GM19463 (cell line): Measurements from ENCODE around the gene NME1.
"Not testable (repeated sequence)": the region's sequence is repeated elsewhere in the genome, so short reads cannot be mapped to it uniquely, and the experiment has no call there.

Source experiments
- ATAC-seq: cut with Tn5 transposase; IDR thresholded peaks from one replicate; pipeline ENCODE4 v1.9.1; 2021; ENCODE audit warnings: mild to moderate bottlenecking, moderate library complexity; ENCODE audit not compliant: unreplicated experiment

NME1 gene

DNA sequence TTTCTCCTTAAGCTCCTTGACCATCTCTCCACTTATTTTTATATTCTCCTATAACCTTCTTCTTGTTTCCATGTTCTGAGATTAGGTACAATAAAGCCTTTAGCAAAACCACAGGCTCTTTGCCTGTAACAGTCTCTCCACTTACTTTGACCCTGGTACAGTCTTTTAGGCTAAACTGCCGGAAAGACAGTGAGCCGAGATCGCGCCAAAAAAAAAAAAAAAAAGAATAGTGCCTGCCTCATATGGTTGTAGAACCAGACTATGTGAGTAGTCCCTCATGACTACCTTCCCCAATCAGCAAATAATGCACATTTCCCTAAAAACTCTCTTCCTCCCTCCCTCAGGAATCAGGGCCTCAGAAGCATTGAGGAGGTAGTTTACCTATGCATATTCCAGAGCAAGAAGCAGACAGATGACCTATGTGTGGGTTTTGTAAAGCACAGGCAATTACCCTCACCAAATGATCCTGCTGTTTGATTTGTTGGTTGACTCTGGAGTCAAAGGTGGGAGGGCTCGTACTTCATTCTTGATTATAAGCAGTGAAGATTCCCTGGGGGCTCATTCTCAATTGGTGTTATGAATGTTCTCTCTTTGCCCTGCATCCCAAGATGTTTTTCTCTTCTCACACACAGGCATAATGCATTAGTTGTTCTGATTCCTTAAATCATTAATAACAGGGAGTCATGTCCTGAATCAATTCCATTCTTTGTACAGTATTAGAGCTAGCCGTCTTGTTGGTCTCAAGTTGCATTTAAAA, 8.9 kb upstream of the NME1 start:
- ATAC-seq = no peak

DNA sequence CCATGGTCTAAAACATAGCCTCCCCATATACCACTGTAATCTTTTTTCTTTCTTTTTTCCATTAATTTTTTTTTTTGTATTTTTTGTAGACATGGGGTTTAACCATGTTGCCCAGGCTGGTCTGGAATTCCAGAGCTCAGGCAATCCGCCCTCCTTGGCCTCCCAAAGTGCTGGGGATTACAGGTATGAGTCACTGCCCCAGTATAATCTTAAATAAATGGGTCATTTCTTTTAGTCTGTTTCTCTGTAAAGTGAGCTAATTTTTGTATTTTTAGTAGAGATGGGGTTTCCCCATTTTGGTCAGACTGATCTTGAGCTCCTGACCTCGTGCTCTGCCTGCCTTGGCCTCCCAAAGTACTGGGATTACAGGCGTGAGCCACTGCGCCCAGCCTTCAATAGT, 5.7 kb upstream of the NME1 start:
- no peak for ATAC-seq

GRCh38 chr17:51149163-51149562, 4.2 kb upstream of the NME1 start:
- no peak for ATAC-seq

- no peak for ATAC-seq
Measured at GRCh38 chr17:51150932-51151331, 2.4 kb upstream of the NME1 start.

DNA sequence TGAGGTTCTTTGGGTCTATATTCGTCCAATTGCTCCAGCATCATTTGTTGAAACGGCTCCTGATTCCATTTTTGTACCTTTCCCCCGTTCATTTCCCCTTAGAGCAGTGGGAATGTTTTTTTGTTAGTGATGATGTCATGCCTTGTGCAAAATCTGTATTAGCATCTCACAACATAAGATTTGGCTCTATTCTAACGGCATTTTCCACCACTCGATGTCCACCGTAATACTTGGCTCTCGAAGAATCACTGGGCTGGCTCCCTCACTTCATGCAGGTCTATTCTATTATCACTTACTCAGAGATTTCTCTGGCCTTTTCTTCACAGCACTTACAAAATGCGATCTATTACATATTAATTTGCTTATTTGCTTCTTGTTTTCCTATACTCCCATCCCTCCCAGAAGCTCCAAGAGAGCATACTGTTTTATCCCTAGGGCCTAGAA, 571 bp upstream of the NME1 start:
- no peak for ATAC-seq

GRCh38 chr17:51154176-51154575, 817 bp downstream of the NME1 start:
- no peak for ATAC-seq

DNA sequence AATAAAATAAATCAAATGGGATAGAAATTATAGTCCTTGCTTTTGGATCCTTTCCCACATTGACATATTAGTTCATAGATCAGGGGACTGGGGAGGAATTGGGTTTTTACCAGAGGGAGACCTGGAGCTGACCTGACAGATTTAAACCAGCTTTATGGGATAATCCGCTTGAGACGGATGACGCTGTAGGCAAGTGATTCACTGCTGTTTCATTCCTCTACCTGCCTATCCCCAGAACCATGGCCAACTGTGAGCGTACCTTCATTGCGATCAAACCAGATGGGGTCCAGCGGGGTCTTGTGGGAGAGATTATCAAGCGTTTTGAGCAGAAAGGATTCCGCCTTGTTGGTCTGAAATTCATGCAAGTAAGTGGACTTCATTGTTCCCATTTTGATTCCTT, 2.1 kb downstream of the NME1 start:
- no peak for ATAC-seq

- no peak for ATAC-seq
Measured at GRCh38 chr17:51159604-51160003, 6.2 kb downstream of the NME1 start.

DNA sequence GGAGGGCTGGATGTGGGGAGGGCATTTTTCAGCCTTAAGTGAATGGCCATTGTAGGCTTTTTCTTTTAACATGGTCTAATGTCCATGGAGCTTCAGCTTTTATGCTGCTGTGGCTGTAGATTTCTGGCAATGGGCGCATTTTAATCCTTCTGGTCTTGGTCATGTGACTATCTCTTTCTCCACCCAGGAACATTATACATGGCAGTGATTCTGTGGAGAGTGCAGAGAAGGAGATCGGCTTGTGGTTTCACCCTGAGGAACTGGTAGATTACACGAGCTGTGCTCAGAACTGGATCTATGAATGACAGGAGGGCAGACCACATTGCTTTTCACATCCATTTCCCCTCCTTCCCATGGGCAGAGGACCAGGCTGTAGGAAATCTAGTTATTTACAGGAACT, 8.2 kb downstream of the NME1 start:
- ATAC-seq = no peak

DNA sequence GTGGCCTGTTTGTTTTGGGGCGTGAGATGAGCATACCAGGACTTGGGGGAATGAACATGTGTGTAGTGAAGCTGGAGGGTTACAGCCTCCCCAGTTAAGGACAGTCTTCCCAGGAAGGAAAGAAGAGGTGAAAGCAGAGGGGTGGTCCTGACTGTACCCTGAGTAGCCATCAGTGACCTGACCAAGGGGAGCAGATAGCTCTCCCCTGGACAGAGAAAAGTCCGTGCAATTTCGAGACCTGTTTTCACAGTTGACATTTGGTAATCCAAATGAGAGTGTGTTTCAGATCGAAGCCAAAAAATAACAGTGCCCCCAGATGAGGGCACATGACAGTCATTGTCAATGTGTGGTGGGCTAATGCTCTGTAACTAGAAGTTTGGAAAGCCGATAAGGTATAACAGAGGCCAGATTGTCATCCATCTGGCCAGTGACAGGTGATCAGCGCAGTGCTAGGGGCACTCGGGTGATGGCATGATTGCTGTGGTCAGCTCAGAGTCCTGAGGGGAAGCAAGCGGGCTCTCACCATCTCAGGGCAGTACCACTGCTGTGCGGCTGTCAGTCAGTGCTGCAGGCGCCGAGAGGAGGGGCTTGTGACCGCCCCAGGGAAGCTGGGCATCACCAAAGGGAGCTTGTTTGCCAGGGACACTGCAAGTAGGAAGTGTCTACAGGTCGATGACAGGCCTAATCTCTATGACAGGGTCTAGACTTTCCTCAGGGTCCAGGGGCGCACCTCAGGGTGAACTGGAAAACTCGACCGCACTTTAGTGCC, 11.7 kb downstream of the NME1 start:
- no peak for ATAC-seq

DNA sequence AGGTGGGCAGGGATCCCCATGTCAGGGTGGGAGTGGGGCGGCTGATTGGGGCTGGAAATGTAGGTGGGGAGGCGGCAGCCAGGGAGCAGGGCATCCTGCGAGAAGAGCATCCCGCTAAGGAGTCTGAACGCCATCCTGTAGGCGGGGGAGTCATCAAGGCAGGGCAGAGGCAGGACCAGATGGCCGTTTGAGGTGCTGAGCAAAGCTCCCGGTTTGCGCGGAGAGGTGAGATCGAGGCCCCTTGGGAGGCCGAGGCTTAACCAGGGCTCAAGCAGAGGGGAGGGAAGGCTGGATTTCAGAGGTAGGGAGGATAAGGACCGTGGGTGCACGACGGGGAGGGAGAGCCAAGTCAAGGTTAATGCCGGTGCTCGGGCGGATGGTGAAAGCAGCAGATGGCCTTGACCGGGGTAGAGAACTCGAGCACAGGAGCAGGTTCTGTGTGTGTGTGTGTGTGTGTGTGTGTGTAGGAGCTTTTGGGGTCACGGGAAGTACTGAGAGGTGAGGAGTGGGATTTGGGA, 12.4 kb downstream of the NME1 start:
- no peak for ATAC-seq

DNA sequence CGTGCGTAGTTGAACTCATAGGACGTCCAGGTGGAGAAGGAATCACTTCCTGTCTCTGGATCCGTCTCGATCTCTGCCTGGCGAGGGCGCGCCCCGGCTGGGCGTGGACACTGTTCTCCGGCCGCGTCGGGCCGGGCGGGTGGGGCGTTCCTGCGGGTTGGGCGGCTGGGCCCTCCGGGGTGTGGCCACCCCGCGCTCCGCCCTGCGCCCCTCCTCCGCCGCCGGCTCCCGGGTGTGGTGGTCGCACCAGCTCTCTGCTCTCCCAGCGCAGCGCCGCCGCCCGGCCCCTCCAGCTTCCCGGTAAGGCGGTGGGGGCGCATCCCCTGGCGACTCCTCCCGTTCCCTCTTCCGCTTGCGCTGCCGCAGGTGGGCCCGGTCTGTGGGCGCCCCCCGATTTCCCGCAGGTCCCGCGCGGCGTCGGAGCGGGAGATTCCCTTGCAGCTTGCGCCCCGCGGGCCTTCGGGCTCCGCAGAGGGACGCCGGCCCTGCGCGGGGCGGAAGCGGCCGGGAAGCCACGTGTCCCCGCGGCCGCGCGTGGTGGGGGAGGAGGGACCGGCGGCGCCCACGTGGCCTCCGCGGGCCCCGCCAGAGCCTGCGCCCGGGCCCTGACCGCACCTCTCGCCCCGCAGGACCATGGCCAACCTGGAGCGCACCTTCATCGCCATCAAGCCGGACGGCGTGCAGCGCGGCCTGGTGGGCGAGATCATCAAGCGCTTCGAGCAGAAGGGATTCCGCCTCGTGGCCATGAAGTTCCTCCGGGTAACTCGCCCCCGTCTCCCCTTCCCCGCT, 13.0 kb downstream of the NME1 start, which contains the start of gene NME2:
Gene NME2 (plus strand): TSS at position 214 of the 789 bp plus-strand sequence. CDS start 420 bp downstream, at position 634.
- peak; percentile 91 for ATAC-seq

DNA sequence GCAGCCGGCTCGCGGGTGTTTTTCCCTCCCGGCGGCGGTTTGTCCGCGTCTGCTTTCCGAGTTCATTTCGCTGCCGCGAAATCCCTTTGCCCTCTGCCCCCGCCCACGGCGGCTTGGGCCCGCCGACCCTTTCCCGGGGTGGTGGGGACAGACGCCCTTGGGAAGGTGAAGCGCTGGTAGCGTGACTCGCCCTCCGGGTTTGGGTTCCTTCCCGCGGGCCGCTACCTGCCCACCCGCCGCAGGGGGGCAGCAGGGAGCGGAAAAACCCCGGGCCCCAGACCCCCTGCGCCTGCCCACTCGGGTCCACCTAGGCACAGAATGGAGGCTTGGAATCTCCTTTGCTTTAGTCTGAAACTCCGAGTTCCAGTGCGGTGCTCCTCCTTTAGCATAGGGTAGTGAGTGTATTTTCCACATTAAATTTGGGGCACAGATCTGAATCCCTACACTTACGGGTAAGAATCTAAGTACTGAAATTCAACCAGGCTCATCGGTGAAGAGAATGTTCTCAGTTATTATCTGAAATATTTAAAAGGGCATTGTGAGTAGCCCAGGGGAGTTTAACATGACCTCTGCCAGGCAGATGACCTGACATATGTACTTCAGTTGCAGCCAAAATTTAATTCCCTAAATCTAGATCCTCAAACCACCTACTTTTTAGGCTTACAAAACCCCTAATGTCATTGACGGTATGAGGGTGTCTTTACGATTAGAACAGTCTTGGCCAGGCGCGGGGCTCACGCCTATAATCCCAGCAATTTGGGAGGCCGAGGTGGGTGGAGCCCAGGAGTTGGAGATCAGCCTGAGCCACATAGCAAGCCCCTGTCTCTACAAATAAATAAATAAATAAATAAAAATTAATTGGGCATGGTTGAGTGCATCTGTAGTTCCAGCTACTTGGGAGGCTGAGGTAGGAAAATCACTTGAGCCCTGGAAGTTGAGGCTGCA, 13.9 kb downstream of the NME1 start:
- peak; percentile 56 for ATAC-seq

DNA sequence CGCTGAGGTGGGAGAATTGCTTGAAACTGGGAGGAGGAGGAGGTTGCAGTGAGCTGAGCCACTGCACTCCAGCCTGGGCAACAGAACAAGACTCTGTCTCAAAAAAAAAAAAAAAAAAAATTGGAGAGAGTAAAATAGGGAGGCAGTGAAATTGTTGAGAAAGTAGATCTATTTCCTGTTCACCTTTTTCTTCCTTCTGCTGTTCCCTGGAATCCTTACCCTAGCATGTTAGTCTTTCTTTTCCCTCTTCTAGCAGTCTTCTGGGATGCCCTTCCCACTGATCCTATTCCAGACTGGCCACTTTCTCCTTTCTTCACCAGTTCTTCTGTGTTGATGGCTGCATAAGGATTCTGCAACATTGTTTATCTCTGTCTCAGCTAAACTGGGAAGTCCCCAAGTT, 16.0 kb downstream of the NME1 start:
- ATAC-seq = no peak

- no peak for ATAC-seq
Measured at GRCh38 chr17:51170736-51171135, 17.4 kb downstream of the NME1 start.

- not testable (repeated sequence) for ATAC-seq
Measured at GRCh38 chr17:51172030-51172429, 18.7 kb downstream of the NME1 start.

GRCh38 chr17:51180486-51180885, 27.1 kb downstream of the NME1 start:
- no peak for ATAC-seq

- no peak for ATAC-seq
Measured at GRCh38 chr17:51184124-51184523, 30.8 kb downstream of the NME1 start.

- ATAC-seq = no peak
Measured at GRCh38 chr17:51185763-51186332, 32.5 kb downstream of the NME1 start.
